Karpas-422 (cell line): ENCODE measurements around the gene GRK2. TPM values are rescaled to one million over a fixed set of nuclear protein-coding genes. Genes with fewer than 3 reads are reported as not detected.
A peak's percentile ranks its signal among the peaks of the same experiment; 100 is the strongest.

Experiments
- DNase-seq: peaks from one replicate; pipeline ENCODE4 v3.0.0-alpha.2; 2015
- H2AFZ ChIP-seq: fragments of 200-600 bp; sonication (generic); 2 replicates; pipeline ENCODE4 v1.6.1; 2014; ENCODE audit warnings: antibody characterized with exemption, low read length, mixed read lengths
- H3K27ac ChIP-seq: fragments of 200-600 bp; sonication (generic); 2 replicates; pipeline ENCODE4 v1.5.1; 2014; ENCODE audit warnings: mild to moderate bottlenecking, low read length, moderate library complexity
- H3K27me3 ChIP-seq: fragments of 200-600 bp; sonication (generic); 2 replicates; pipeline ENCODE4 v1.6.1; 2014; ENCODE audit warnings: low read length, mixed read lengths
- H3K36me3 ChIP-seq: fragments of 200-600 bp; sonication (generic); 2 replicates; pipeline ENCODE4 v1.6.1; 2014; ENCODE audit warnings: low read length, mixed read lengths; ENCODE audit not compliant: insufficient read depth
- H3K4me1 ChIP-seq: fragments of 200-600 bp; sonication (generic); 2 replicates; pipeline ENCODE4 v1.6.1; 2014; ENCODE audit warnings: mild to moderate bottlenecking, low read length, mixed read lengths
- H3K4me2 ChIP-seq: fragments of 200-600 bp; sonication (generic); 2 replicates; pipeline ENCODE4 v1.6.1; 2014; ENCODE audit warnings: low read length, low read depth, mild to moderate bottlenecking; ENCODE audit not compliant: poor library complexity, severe bottlenecking
- H3K4me3 ChIP-seq: fragments of 200-600 bp; sonication (generic); 2 replicates; pipeline ENCODE4 v1.5.1; 2014; ENCODE audit warnings: mild to moderate bottlenecking, antibody characterized with exemption, low read length, mixed read lengths
- H3K79me2 ChIP-seq: fragments of 200-600 bp; sonication (generic); 2 replicates; pipeline ENCODE4 v1.6.1; 2014; ENCODE audit warnings: mild to moderate bottlenecking, low read length, mixed read lengths
- H3K9ac ChIP-seq: fragments of 200-600 bp; sonication (generic); 2 replicates; pipeline ENCODE4 v1.6.0; 2014; ENCODE audit warnings: low read length
- H3K9me2 ChIP-seq: fragments of 200-600 bp; sonication (generic), shearing (Covaris generic); replicated peaks from 2 replicates; pipeline ENCODE4 v1.6.0; 2014; ENCODE audit warnings: mild to moderate bottlenecking, low read length, moderate library complexity; ENCODE audit not compliant: insufficient read depth
- H3K9me3 ChIP-seq: fragments of 300-700, 200-600 bp; sonication (generic); 2 replicates; pipeline ENCODE4 v1.6.1; 2014; ENCODE audit warnings: low read length, mixed read lengths
- H4K20me1 ChIP-seq: fragments of 200-600 bp; sonication (generic); 2 replicates; pipeline ENCODE4 v1.6.1; 2014; ENCODE audit warnings: mild to moderate bottlenecking, antibody characterized with exemption, low read length, low read depth; ENCODE audit not compliant: insufficient read depth
- total RNA-seq: library from RNA; depleted of rRNA; stranded (reverse); fragments of >200 nt; shearing (Covaris generic); gene quantifications from 2 replicates; pipeline ENCODE4 v1.2.3, GENCODE V29; 2014; ENCODE audit warnings: low replicate concordance

The GRK2 gene
- total RNA-seq, 1 experiment from 2014 or later = 94.7 TPM

GRCh38 chr11:67270256-67271204, 4.3 kb downstream of the GRK2 start:
- Histone ChIP-seq H3K4me2 (peak overlapping the region; percentile 86), H3K4me1 (peaks cover 86% of the 10 kb centered on the region), H3K27me3 (no peaks in the 10 kb centered on the region), H3K79me2 (peaks cover 85% of the 10 kb centered on the region), H4K20me1 (peaks cover 7% of the 10 kb centered on the region; the same call in 1 of the 2 replicates), H3K9ac (peak overlapping the region; percentile 89), H3K9me2 (no peaks in the 10 kb centered on the region), H3K27ac (peak overlapping the region; percentile 96), H3K36me3 (peaks cover 11% of the 10 kb centered on the region; the same call in 1 of the 2 replicates), H3K4me3 (peak overlapping the region; percentile 87), H3K9me3 (no peaks in the 10 kb centered on the region), H2AFZ (no peak overlapping the region)
- DNase-seq = peak; percentile 88

- Histone ChIP-seq H3K4me2 (peak overlapping the region; percentile 86), H3K4me3 (peak overlapping the region; percentile 87), H3K9ac (peak overlapping the region; percentile 89), H3K9me2 (no peaks in the 10 kb centered on the region), H3K36me3 (peaks cover 11% of the 10 kb centered on the region; the same call in 1 of the 2 replicates), H3K27me3 (no peaks in the 10 kb centered on the region), H3K9me3 (no peaks in the 10 kb centered on the region), H2AFZ (no peak overlapping the region), H3K27ac (peak overlapping the region; percentile 96), H3K4me1 (peaks cover 88% of the 10 kb centered on the region), H4K20me1 (peaks cover 7% of the 10 kb centered on the region; the same call in 1 of the 2 replicates), H3K79me2 (peaks cover 91% of the 10 kb centered on the region)
- DNase-seq = no peak
These were observed 4.9 kb downstream of the GRK2 start for GRCh38 chr11:67271205-67271540.

- Histone ChIP-seq H4K20me1 (peaks cover 7% of the 10 kb centered on the region; the same call in 1 of the 2 replicates), H3K36me3 (peaks cover 11% of the 10 kb centered on the region; the same call in 1 of the 2 replicates), H3K27ac (peak overlapping the region; percentile 96), H3K4me3 (peak overlapping the region; percentile 87; the same call in 1 of the 2 replicates), H3K27me3 (no peaks in the 10 kb centered on the region), H2AFZ (no peak overlapping the region), H3K4me1 (peaks cover 93% of the 10 kb centered on the region), H3K4me2 (peak overlapping the region; percentile 86), H3K9me3 (no peaks in the 10 kb centered on the region), H3K9me2 (no peaks in the 10 kb centered on the region), H3K9ac (peak overlapping the region; percentile 89), H3K79me2 (peaks cover 95% of the 10 kb centered on the region)
- peak; percentile 75 for DNase-seq
These were observed 5.4 kb downstream of the GRK2 start for GRCh38 chr11:67271541-67272284.

- DNase-seq = peak; percentile 87
- H3K27ac ChIP-seq = peak overlapping the region; percentile 96
- H3K36me3 ChIP-seq = peaks cover 11% of the 10 kb centered on the region; the same call in 1 of the 2 replicates
- peaks cover 7% of the 10 kb centered on the region; the same call in 1 of the 2 replicates for H4K20me1 ChIP-seq
- peaks cover 92% of the 10 kb centered on the region for H3K79me2 ChIP-seq
- peak overlapping the region; percentile 87 for H3K4me3 ChIP-seq
- H2AFZ ChIP-seq = no peak overlapping the region
- peak overlapping the region; percentile 89 for H3K9ac ChIP-seq
- H3K9me2 ChIP-seq = no peaks in the 10 kb centered on the region
- H3K4me1 ChIP-seq = peaks cover 99% of the 10 kb centered on the region
- H3K4me2 ChIP-seq = peak overlapping the region; percentile 86
- H3K27me3 ChIP-seq = no peaks in the 10 kb centered on the region
- H3K9me3 ChIP-seq = no peaks in the 10 kb centered on the region
These were observed 6.3 kb downstream of the GRK2 start for GRCh38 chr11:67272327-67273259.

GRCh38 chr11:67273260-67273990, 7.2 kb downstream of the GRK2 start:
- Histone ChIP-seq H3K4me2 (peak overlapping the region; percentile 86), H3K27ac (peak overlapping the region; percentile 96), H3K36me3 (peaks cover 11% of the 10 kb centered on the region; the same call in 1 of the 2 replicates), H3K9me2 (no peaks in the 10 kb centered on the region), H3K79me2 (peaks cover 95% of the 10 kb centered on the region), H2AFZ (no peak overlapping the region), H3K4me3 (peak overlapping the region; percentile 87), H3K9ac (peak overlapping the region; percentile 89), H3K9me3 (no peaks in the 10 kb centered on the region), H4K20me1 (peaks cover 7% of the 10 kb centered on the region; the same call in 1 of the 2 replicates), H3K27me3 (no peaks in the 10 kb centered on the region), H3K4me1 (peaks cover 98% of the 10 kb centered on the region)
- DNase-seq = peak; percentile 83

- Histone ChIP-seq H3K27me3 (no peaks in the 10 kb centered on the region), H3K27ac (peak overlapping the region; percentile 98), H2AFZ (no peak overlapping the region), H3K79me2 (peaks cover 87% of the 10 kb centered on the region), H3K4me2 (peak overlapping the region; percentile 88), H3K4me3 (no peak overlapping the region), H3K9me3 (no peaks in the 10 kb centered on the region), H3K36me3 (peaks cover 11% of the 10 kb centered on the region; the same call in 1 of the 2 replicates), H3K4me1 (peaks cover 82% of the 10 kb centered on the region), H4K20me1 (no peaks in the 10 kb centered on the region; the same call in 1 of the 2 replicates), H3K9ac (peak overlapping the region; percentile 27), H3K9me2 (no peaks in the 10 kb centered on the region)
- no peak for DNase-seq
These were observed 8.7 kb downstream of the GRK2 start for GRCh38 chr11:67274768-67275605.
